HepG2 (cell line): Measurements from ENCODE around the gene ZSWIM5. TPM values are rescaled to one million over a fixed set of nuclear protein-coding genes. Genes with fewer than 3 reads are reported as not detected.

Experiments used
- ATF7 ChIP-seq, 2 experiments: fragments of 450-650 bp in 1 of 2; sonication (generic) in 1 of 2; formaldehyde crosslinking in 1 of 2; IDR thresholded peaks; 2 replicates each; pipeline versions ENCODE4 v1.4.0 to v1.6.1; 2016 to 2020; ENCODE audit warnings: antibody characterized with exemption in 1 of 2, mild to moderate bottlenecking in 1 of 2, missing genetic modification reagents in 1 of 2
- CEBPZ ChIP-seq: IDR thresholded peaks from 2 replicates; pipeline ENCODE4 v1.6.1; 2012; ENCODE audit warnings: low read length, improper control_type of control experiment
- CTCF ChIP-seq: sonication (generic); formaldehyde crosslinking; IDR thresholded peaks from 2 replicates; pipeline ENCODE4 v1.5.0; 2020; ENCODE audit warnings: mild to moderate bottlenecking, missing genetic modification reagents, moderate library complexity
- FLYWCH1 ChIP-seq: sonication (generic); formaldehyde crosslinking; IDR thresholded peaks from 2 replicates; pipeline ENCODE4 v1.8.1; 2023; ENCODE audit warnings: mild to moderate bottlenecking, missing genetic modification reagents
- HNRNPL ChIP-seq: fragments of 200-400 bp; formaldehyde crosslinking; IDR thresholded peaks from 2 replicates; pipeline ENCODE4 v1.6.1; 2017; ENCODE audit warnings: mild to moderate bottlenecking, low read depth, low read length
- ISX ChIP-seq: sonication (generic); formaldehyde crosslinking; conservative IDR thresholded peaks from 2 replicates; pipeline ENCODE4 v1.5.0; 2020; ENCODE audit warnings: missing genetic modification reagents
- KLF16 ChIP-seq, 2 experiments: sonication (generic) in 1 of 2; formaldehyde crosslinking in 1 of 2; IDR thresholded peaks; 2 replicates each; pipeline versions ENCODE4 v1.6.1 to v1.8.0; 2016 to 2023; ENCODE audit warnings: missing genetic modification reagents in 2 of 2, missing compliant biosample characterization in 1 of 2
- MZF1 ChIP-seq: sonication (generic); formaldehyde crosslinking; IDR thresholded peaks from 2 replicates; pipeline ENCODE4 v1.8.1; 2023; ENCODE audit warnings: mild to moderate bottlenecking, missing genetic modification reagents, borderline replicate concordance
- PCBP1 ChIP-seq: fragments of 200-400 bp; formaldehyde crosslinking; IDR thresholded peaks from 2 replicates; pipeline ENCODE4 v1.6.1; 2017; ENCODE audit warnings: mild to moderate bottlenecking, low read depth, low read length, borderline replicate concordance
- SOX6 ChIP-seq, 2 experiments: fragments of 450-650 bp in 1 of 2; sonication (generic) in 1 of 2; formaldehyde crosslinking in 1 of 2; IDR thresholded peaks; 2 replicates each; pipeline versions ENCODE4 v1.4.0 to v1.6.1; 2017 to 2020; ENCODE audit warnings: antibody characterized with exemption in 1 of 2, mild to moderate bottlenecking in 1 of 2, missing genetic modification reagents in 1 of 2
- ZNF275 ChIP-seq: sonication (generic); formaldehyde crosslinking; IDR thresholded peaks from 2 replicates; pipeline ENCODE4 v1.8.0; 2022; ENCODE audit warnings: missing genetic modification reagents, mild to moderate bottlenecking, inconsistent platforms, borderline replicate concordance
- ZNF543 ChIP-seq: sonication (generic); formaldehyde crosslinking; IDR thresholded peaks from 2 replicates; pipeline ENCODE4 v1.4.0; 2020; ENCODE audit warnings: mild to moderate bottlenecking, missing genetic modification reagents
- ZNF609 ChIP-seq: sonication (generic); formaldehyde crosslinking; IDR thresholded peaks from 2 replicates; pipeline ENCODE4 v1.4.0; 2020; ENCODE audit warnings: mild to moderate bottlenecking, missing genetic modification reagents, borderline replicate concordance
- ZNF75D ChIP-seq: sonication (generic); formaldehyde crosslinking; IDR thresholded peaks from 2 replicates; pipeline ENCODE4 v1.8.1; 2023; ENCODE audit warnings: missing genetic modification reagents, mild to moderate bottlenecking, borderline replicate concordance
- polyA plus RNA-seq, 8 experiments: library from polyadenylated mRNA; depleted of rRNA in 3 of 8; stranded (reverse) in 7 of 8; unstranded in 1 of 8; fragments of >200 nt; fragmentation: Illumina TruSeq in 4 of 8; extraction: Trizol in 4 of 8; gene quantifications; 2 replicates each; pipeline versions ENCODE4 v1.2.1 to v1.2.3, GENCODE V29; 2011 to 2016; ENCODE audit warnings: low read depth in 4 of 8, missing spikeins in 1 of 8, mixed read lengths in 1 of 8; ENCODE audit not compliant: insufficient read depth in 1 of 8
- total RNA-seq, 5 experiments: library from RNA; depleted of rRNA; stranded (reverse); fragments of >200 nt; fragmentation: Illumina TruSeq; extraction: Trizol; gene quantifications; 2 replicates each; pipeline ENCODE4 v1.2.3, GENCODE V29; 2016; ENCODE audit warnings: low read depth in 1 of 5

The ZSWIM5 gene
- total and polyA plus RNA-seq, 2 of the 13 experiments (the other 11 are each of a cell fraction or from before 2014, with no cell fraction given) = 11.0 to 20.6 TPM

- TF ChIP-seq KLF16 (CRISPR knock-in tag; IDR thresholded peaks at IDR 0.05) (0 out of 4 replicates have a peak, but pooled peaks of 1 of the 2 experiments have one; percentile 3), HNRNPL (peak; percentile 85), CEBPZ (no peak), ATF7 (IDR thresholded peaks at IDR 0.05) (no peak), ATF7 (CRISPR knock-in tag; IDR thresholded peaks at IDR 0.05) (no peak), CTCF (CRISPR knock-in tag) (0 out of 2 replicates have a peak, but pooled peaks have one; percentile 7), ZNF543 (CRISPR knock-in tag) (no peak), ZNF609 (CRISPR knock-in tag) (no peak), SOX6 (IDR thresholded peaks at IDR 0.05) (no peak), SOX6 (CRISPR knock-in tag; IDR thresholded peaks at IDR 0.05) (0 out of 2 replicates have a peak, but pooled peaks have one; percentile 15), ISX (CRISPR knock-in tag) (no peak), FLYWCH1 (CRISPR knock-in tag) (no peak), ZNF75D (CRISPR knock-in tag) (no peak), ZNF275 (0 out of 2 replicates have a peak, but pooled peaks have one; percentile 10), MZF1 (CRISPR knock-in tag) (no peak), PCBP1 (0 out of 2 replicates have a peak, but pooled peaks have one; percentile 48)
Observed at GRCh38 chr1:45009956-45010854, 196.2 kb downstream of the ZSWIM5 start (continued).
